CD14-positive monocyte (primary cell): Measurements from ENCODE around the gene EPB41L5. TPM values are rescaled to one million over a fixed set of nuclear protein-coding genes. Genes with fewer than 3 reads are reported as not detected.
"Not testable (repeated sequence)": the region's sequence is repeated elsewhere in the genome, so short reads cannot be mapped to it uniquely, and the experiment has no call there.

ENCODE experiments used
- DNase-seq, 3 donors: peaks; one replicate each; pipeline ENCODE4 v3.0.0-alpha.2; 2011 to 2022
- H2AFZ ChIP-seq: 2 replicates; pipeline ENCODE4 v1.6.0; 2012; ENCODE audit warnings: mild to moderate bottlenecking, low read depth, low read length, inconsistent platforms; ENCODE audit not compliant: insufficient read depth, poor library complexity, severe bottlenecking
- H3K27ac ChIP-seq, 2 donors: 1 replicate in 1 of 2; 2 replicates in 1 of 2; pipeline ENCODE4 v1.5.1; 2012 to 2013; ENCODE audit warnings: low read length in 2 of 2, control low read depth in 1 of 2, inconsistent platforms in 1 of 2, low read depth in 1 of 2, mild to moderate bottlenecking in 1 of 2
- H3K27me3 ChIP-seq, 2 donors: one replicate each; pipeline versions ENCODE4 v1.6.0 to v1.6.1; 2011 to 2013; ENCODE audit warnings: low read length in 2 of 2; ENCODE audit not compliant: control insufficient read depth in 2 of 2, insufficient read depth in 2 of 2
- H3K36me3 ChIP-seq, 2 donors: replicated peaks in 1 of 2; 1 replicate in 1 of 2; 2 replicates in 1 of 2; pipeline versions ENCODE4 v1.5.1 to v1.6.1; 2012 to 2013; ENCODE audit warnings: low read length in 2 of 2, control low read depth in 1 of 2, inconsistent platforms in 1 of 2, mild to moderate bottlenecking in 1 of 2; ENCODE audit not compliant: insufficient read depth in 2 of 2, control insufficient read depth in 1 of 2
- H3K4me1 ChIP-seq, 2 donors: 1 replicate in 1 of 2; 2 replicates in 1 of 2; pipeline versions ENCODE4 v1.5.1 to v1.6.1; 2012 to 2013; ENCODE audit warnings: low read length in 2 of 2, control low read depth in 1 of 2, inconsistent platforms in 1 of 2, mild to moderate bottlenecking in 1 of 2, moderate library complexity in 1 of 2; ENCODE audit not compliant: insufficient read depth in 2 of 2, control insufficient read depth in 1 of 2
- H3K4me2 ChIP-seq: replicated peaks from 2 replicates; pipeline ENCODE3; 2012; ENCODE audit warnings: low read length, moderate library complexity, mild to moderate bottlenecking; ENCODE audit not compliant: poor library complexity, severe bottlenecking; ENCODE audit errors: extremely low read depth
- H3K4me3 ChIP-seq, 3 experiments: fragments of 200-600 bp in 1 of 3; sonication (generic) in 1 of 3; replicated peaks in 1 of 3; 1 replicate in 2 of 3; 2 replicates in 1 of 3; pipeline ENCODE4 v1.5.1; 2011 to 2013; ENCODE audit warnings: low read length in 3 of 3, mild to moderate bottlenecking in 3 of 3, control low read depth in 2 of 3, low read depth in 2 of 3, inconsistent platforms in 1 of 3, moderate library complexity in 1 of 3
- H3K79me2 ChIP-seq: 2 replicates; pipeline ENCODE4 v1.6.0; 2012; ENCODE audit warnings: mild to moderate bottlenecking, control low read depth, inconsistent platforms, low read length, moderate library complexity; ENCODE audit not compliant: insufficient read depth
- H3K9ac ChIP-seq: 2 replicates; pipeline ENCODE4 v1.6.0; 2017; ENCODE audit warnings: low read length, mild to moderate bottlenecking; ENCODE audit not compliant: insufficient read depth, poor library complexity, severe bottlenecking
- H3K9me3 ChIP-seq, 2 donors: replicated peaks in 1 of 2; 1 replicate in 1 of 2; 2 replicates in 1 of 2; pipeline versions ENCODE4 v1.5.1 to v1.6.1; 2012 to 2013; ENCODE audit warnings: low read length in 2 of 2, control low read depth in 1 of 2; ENCODE audit not compliant: control insufficient read depth in 1 of 2, insufficient read depth in 1 of 2
- H4K20me1 ChIP-seq: 2 replicates; pipeline ENCODE4 v1.6.0; 2012; ENCODE audit warnings: mild to moderate bottlenecking, low read length, control low read depth, moderate library complexity; ENCODE audit not compliant: insufficient read depth
- H3K27ac Mint-ChIP-seq, 7 donors: one replicate each; pipeline ENCODE4 v1.8.0; 2020; ENCODE audit warnings: mild to moderate bottlenecking in 7 of 7, mixed read lengths in 7 of 7, moderate library complexity in 6 of 7, inconsistent platforms in 2 of 7
- H3K27me3 Mint-ChIP-seq, 3 donors: one replicate each; pipeline ENCODE4 v1.8.0; 2021 to 2022; ENCODE audit warnings: low read depth in 3 of 3, mild to moderate bottlenecking in 3 of 3, mixed read lengths in 3 of 3, moderate library complexity in 3 of 3, inconsistent platforms in 1 of 3
- H3K36me3 Mint-ChIP-seq, 2 donors: one replicate each; pipeline ENCODE4 v1.8.0; 2020; ENCODE audit warnings: mixed read lengths in 2 of 2, inconsistent platforms in 1 of 2, mild to moderate bottlenecking in 1 of 2
- H3K4me1 Mint-ChIP-seq: one replicate; pipeline ENCODE4 v1.8.0; 2020; ENCODE audit warnings: mild to moderate bottlenecking, mixed read lengths
- H3K4me3 Mint-ChIP-seq, 2 donors: one replicate each; pipeline ENCODE4 v1.8.0; 2020; ENCODE audit warnings: mild to moderate bottlenecking in 2 of 2, mixed read lengths in 2 of 2, moderate library complexity in 1 of 2
- H3K9me3 Mint-ChIP-seq, 7 donors: one replicate each; pipeline ENCODE4 v1.8.0; 2020 to 2022; ENCODE audit warnings: mixed read lengths in 7 of 7, mild to moderate bottlenecking in 6 of 7, moderate library complexity in 6 of 7, inconsistent platforms in 2 of 7
- WGBS: methylation state at CpG from one replicate; pipeline ENCODE4 v1.1.5; 2013; ENCODE audit warnings: missing lambda C conversion rate; ENCODE audit not compliant: insufficient coverage; 5-methylcytosine and 5-hydroxymethylcytosine counted together
- intact Hi-C, 2 donors: fragments of 100-400 bp; cut with micrococcal nuclease; formaldehyde crosslinking; loops; one replicate each; pipeline versions ENCODE4 v1.15.0 to v1.15.1; 2023
- polyA plus RNA-seq, 3 donors: library from polyadenylated mRNA; depleted of rRNA in 1 of 3; unstranded in 2 of 3; stranded (reverse) in 1 of 3; fragments of 300-500 nt in 2 of 3; fragments of >200 nt in 1 of 3; fragmentation: Illumina TruSeq in 2 of 3; gene quantifications; 1 replicate in 2 of 3; 2 replicates in 1 of 3; pipeline ENCODE4 v1.2.3, GENCODE V29; 2012 to 2021
- TF ChIP-seq, protein P1 (sequence below): fragments of 200-600 bp; IDR thresholded peaks from one replicate; pipeline ENCODE4 v1.8.0; 2022; ENCODE audit warnings: antibody characterized with exemption, mild to moderate bottlenecking

Gene EPB41L5
- polyA plus RNA-seq, 3 donors = 1.4 to 2.4 (median 2.0) TPM

- Histone ChIP-seq H3K4me1 (no peaks in the 10 kb centered on the region), H3K4me2 (no peak overlapping the region), H3K27me3 (no peaks in the 10 kb centered on the region), H3K79me2 (no peaks in the 10 kb centered on the region), H3K36me3 (no peaks in the 10 kb centered on the region), H4K20me1 (no peaks in the 10 kb centered on the region), H3K9me3 (peaks cover 20 to 29% of the 10 kb centered on the region in 2 donors), H3K27ac (no peak overlapping the region), H3K4me3 (no peak overlapping the region), H2AFZ (no peak overlapping the region), H3K9ac (no peak overlapping the region)
- H3K27me3 Mint-ChIP-seq = peaks cover 0 to 2% (median under 1%) of the 10 kb centered on the region in 3 donors
- no peak for DNase-seq
- H3K4me3 Mint-ChIP-seq = no peak overlapping the region
- no peaks in the 10 kb centered on the region for H3K4me1 Mint-ChIP-seq
- H3K36me3 Mint-ChIP-seq = no peaks in the 10 kb centered on the region
- intact Hi-C loops = no loop called here
- 95% methylated on average over 2 of the region's 4 CpGs for WGBS
- TF ChIP-seq, protein P1, sequence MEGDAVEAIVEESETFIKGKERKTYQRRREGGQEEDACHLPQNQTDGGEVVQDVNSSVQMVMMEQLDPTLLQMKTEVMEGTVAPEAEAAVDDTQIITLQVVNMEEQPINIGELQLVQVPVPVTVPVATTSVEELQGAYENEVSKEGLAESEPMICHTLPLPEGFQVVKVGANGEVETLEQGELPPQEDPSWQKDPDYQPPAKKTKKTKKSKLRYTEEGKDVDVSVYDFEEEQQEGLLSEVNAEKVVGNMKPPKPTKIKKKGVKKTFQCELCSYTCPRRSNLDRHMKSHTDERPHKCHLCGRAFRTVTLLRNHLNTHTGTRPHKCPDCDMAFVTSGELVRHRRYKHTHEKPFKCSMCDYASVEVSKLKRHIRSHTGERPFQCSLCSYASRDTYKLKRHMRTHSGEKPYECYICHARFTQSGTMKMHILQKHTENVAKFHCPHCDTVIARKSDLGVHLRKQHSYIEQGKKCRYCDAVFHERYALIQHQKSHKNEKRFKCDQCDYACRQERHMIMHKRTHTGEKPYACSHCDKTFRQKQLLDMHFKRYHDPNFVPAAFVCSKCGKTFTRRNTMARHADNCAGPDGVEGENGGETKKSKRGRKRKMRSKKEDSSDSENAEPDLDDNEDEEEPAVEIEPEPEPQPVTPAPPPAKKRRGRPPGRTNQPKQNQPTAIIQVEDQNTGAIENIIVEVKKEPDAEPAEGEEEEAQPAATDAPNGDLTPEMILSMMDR = no peak
- no peak overlapping the region for H3K27ac Mint-ChIP-seq
- peaks cover 13 to 44% (median 33%) of the 10 kb centered on the region in 7 donors for H3K9me3 Mint-ChIP-seq
Observed at GRCh38 chr2:120150040-120150482, 137.2 kb downstream of the EPB41L5 start.

- Histone ChIP-seq H3K27me3 (no peaks in the 10 kb centered on the region), H3K4me2 (no peak overlapping the region), H3K36me3 (no peaks in the 10 kb centered on the region), H3K4me3 (no peak overlapping the region), H3K9ac (no peak overlapping the region), H3K79me2 (no peaks in the 10 kb centered on the region), H3K27ac (no peak overlapping the region), H3K9me3 (peaks cover 33 to 34% of the 10 kb centered on the region in 2 donors), H3K4me1 (no peaks in the 10 kb centered on the region), H4K20me1 (no peaks in the 10 kb centered on the region), H2AFZ (no peak overlapping the region)
- Mint-ChIP-seq H3K36me3 (no peaks in the 10 kb centered on the region), H3K27me3 (peaks cover 0 to 2% (median 0%) of the 10 kb centered on the region in 3 donors), H3K27ac (no peak overlapping the region), H3K4me1 (no peaks in the 10 kb centered on the region), H3K4me3 (no peak overlapping the region), H3K9me3 (peaks cover 25 to 58% (median 47%) of the 10 kb centered on the region in 7 donors)
- TF ChIP-seq, protein P1 = no peak
- DNase-seq = no peak
- no CpG with 5 or more reads among the region's 3 CpGs for WGBS
- intact Hi-C loops = no loop called here
Observed at GRCh38 chr2:120155308-120155707, 142.4 kb downstream of the EPB41L5 start.

DNA sequence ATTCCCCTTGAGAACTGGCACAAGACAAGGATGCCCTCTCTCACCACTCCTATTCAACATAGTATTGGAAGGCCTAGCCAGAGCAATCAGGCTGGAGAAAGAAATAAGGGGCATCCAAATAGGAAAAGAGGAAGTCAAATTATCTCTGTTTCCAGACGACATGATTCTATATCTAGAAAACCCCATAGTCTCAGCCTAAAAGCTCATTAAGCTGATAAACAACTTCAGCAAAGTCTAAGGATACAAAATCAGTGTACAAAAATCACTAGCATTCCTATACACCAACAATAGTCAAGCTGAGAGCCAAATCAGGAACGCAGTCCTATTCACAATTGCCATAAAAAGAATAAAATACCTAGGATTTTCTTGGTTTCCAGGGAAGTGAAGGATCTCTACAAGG lies 145.8 kb downstream of the EPB41L5 start:
- H4K20me1 ChIP-seq, H3K36me3 ChIP-seq, H3K36me3 Mint-ChIP-seq, H3K27me3 Mint-ChIP-seq, DNase-seq, H3K4me2 ChIP-seq, H3K27me3 ChIP-seq, H3K79me2 ChIP-seq, H2AFZ ChIP-seq, H3K9ac ChIP-seq, intact Hi-C loops, H3K4me1 ChIP-seq, H3K4me3 ChIP-seq, H3K27ac Mint-ChIP-seq, H3K27ac ChIP-seq, H3K4me1 Mint-ChIP-seq, H3K4me3 Mint-ChIP-seq: not testable (repeated sequence)
- H3K9me3 ChIP-seq = peaks cover 21% of the 10 kb centered on the region in 2 donors
- H3K9me3 Mint-ChIP-seq = peaks cover 19 to 34% (median 26%) of the 10 kb centered on the region in 7 donors
- WGBS = no CpG with 5 or more reads among the region's 2 CpGs
